ENCODE results near the gene SIRPG.

- TF ChIP-seq TAF1 (IDR thresholded peaks at IDR 0.05; ENCODE audit: borderline replicate concordance, insufficient read depth, low read length) (no peak), POLR2AphosphoS5 (IDR thresholded peaks at IDR 0.05; ENCODE audit: low read depth, low read length) (no peak), REST (IDR thresholded peaks at IDR 0.05; ENCODE audit: insufficient read depth in 1 of 2, low read depth in 2 of 2, low read length in 2 of 2) (no peak), FOXP2 (optimal IDR thresholded peaks at IDR 0.05; ENCODE audit: borderline replicate concordance, extremely low read depth, extremely low read length, insufficient read depth) (no peak), SIN3A (IDR thresholded peaks at IDR 0.05; ENCODE audit: borderline replicate concordance, insufficient read depth, low read length) (no peak)
Measured at GRCh38 chr20:1702855-1703254, 45.3 kb upstream of the SIRPG start.

All from PFSK-1 (cell line).